ENCODE measurements around the gene LDLRAD4. TPM values are rescaled to one million over a fixed set of nuclear protein-coding genes. Genes with fewer than 3 reads are reported as not detected.

The LDLRAD4 gene
- total RNA-seq, 1 experiment from 2014 or later: not detected

GRCh38 chr18:13354402-13354801, 135.8 kb downstream of the LDLRAD4 start:
- DNase-seq: no peak
- H3K4me2 ChIP-seq (ENCODE audit: low read length): no peak overlapping the region
- intact Hi-C loops (cut with micrococcal nuclease): no loop called here
- H3K27ac ChIP-seq (ENCODE audit: low read length): no peak overlapping the region
- peaks cover 18% of the 10 kb centered on the region for H3K27me3 ChIP-seq (ENCODE audit: low read length)
- no peak overlapping the region for H3K9ac ChIP-seq (ENCODE audit: low read length)
- no peaks in the 10 kb centered on the region for H3K36me3 ChIP-seq (ENCODE audit: low read depth, low read length)
- TF ChIP-seq CTCF (conservative IDR thresholded peaks at IDR 0.05; ENCODE audit: low read depth, low read length) (no peak), EZH2 (IDR thresholded peaks at IDR 0.05; ENCODE audit: low read length, unreplicated experiment) (no peak), EZH2phosphoT487 (IDR thresholded peaks at IDR 0.05; ENCODE audit: borderline replicate concordance, low read length) (no peak)
- H2AFZ ChIP-seq (ENCODE audit: low read length): no peak overlapping the region
- no peaks in the 10 kb centered on the region for H3K79me2 ChIP-seq (ENCODE audit: low read length)
- H3K9me3 ChIP-seq (ENCODE audit: low read length): no peaks in the 10 kb centered on the region
- BruUV-seq (replicated peaks): no TSS peak
- H3K4me3 ChIP-seq (ENCODE audit: low read length): no peak overlapping the region
- H3K4me1 ChIP-seq (ENCODE audit: insufficient read depth, low read length): no peaks in the 10 kb centered on the region
- no peak for ATAC-seq
- no peaks in the 10 kb centered on the region for H4K20me1 ChIP-seq (ENCODE audit: low read length)
- H3F3A ChIP-seq (ENCODE audit: low read length, unreplicated experiment): no peaks in the 10 kb centered on the region
- ChIA-PET CTCF (no interaction called here), POLR2A (ENCODE audit: unreplicated experiment) (no interaction called here)
- no peaks in the 10 kb centered on the region for H3K9me2 ChIP-seq (replicated peaks; ENCODE audit: low read length)

GRCh38 chr18:13356032-13356431, 137.5 kb downstream of the LDLRAD4 start:
- no peaks in the 10 kb centered on the region for H3K9me3 ChIP-seq (ENCODE audit: low read length)
- no peaks in the 10 kb centered on the region for H3K36me3 ChIP-seq (ENCODE audit: low read depth, low read length)
- POLR2A ChIA-PET (ENCODE audit: unreplicated experiment): no interaction called here
- ATAC-seq (no peak), DNase-seq (no peak)
- no peak overlapping the region for H3K4me2 ChIP-seq (ENCODE audit: low read length)
- no peak overlapping the region for H3K9ac ChIP-seq (ENCODE audit: low read length)
- H3K27ac ChIP-seq (ENCODE audit: low read length): no peak overlapping the region
- CTCF ChIA-PET: no interaction called here
- H2AFZ ChIP-seq (ENCODE audit: low read length): no peak overlapping the region
- no peaks in the 10 kb centered on the region for H3K9me2 ChIP-seq (replicated peaks; ENCODE audit: low read length)
- H4K20me1 ChIP-seq (ENCODE audit: low read length): no peaks in the 10 kb centered on the region
- BruUV-seq (replicated peaks): no TSS peak
- TF ChIP-seq EZH2phosphoT487 (IDR thresholded peaks at IDR 0.05; ENCODE audit: borderline replicate concordance, low read length) (no peak), EZH2 (IDR thresholded peaks at IDR 0.05; ENCODE audit: low read length, unreplicated experiment) (no peak), CTCF (conservative IDR thresholded peaks at IDR 0.05; ENCODE audit: low read depth, low read length) (no peak)
- no peaks in the 10 kb centered on the region for H3K4me1 ChIP-seq (ENCODE audit: insufficient read depth, low read length)
- H3F3A ChIP-seq (ENCODE audit: low read length, unreplicated experiment): no peaks in the 10 kb centered on the region
- H3K27me3 ChIP-seq (ENCODE audit: low read length): peaks cover 31% of the 10 kb centered on the region
- no peaks in the 10 kb centered on the region for H3K79me2 ChIP-seq (ENCODE audit: low read length)
- no peak overlapping the region for H3K4me3 ChIP-seq (ENCODE audit: low read length)
- intact Hi-C loops (cut with micrococcal nuclease): no loop called here

- no peaks in the 10 kb centered on the region for H3K9me2 ChIP-seq (replicated peaks; ENCODE audit: low read length)
- no peak overlapping the region for H3K27ac ChIP-seq (ENCODE audit: low read length)
- H3K9ac ChIP-seq (ENCODE audit: low read length): no peak overlapping the region
- no peak for DNase-seq
- H3K36me3 ChIP-seq (ENCODE audit: low read depth, low read length): no peaks in the 10 kb centered on the region
- H4K20me1 ChIP-seq (ENCODE audit: low read length): no peaks in the 10 kb centered on the region
- H3K4me2 ChIP-seq (ENCODE audit: low read length): no peak overlapping the region
- no TSS peak for BruUV-seq (replicated peaks)
- no peaks in the 10 kb centered on the region for H3K9me3 ChIP-seq (ENCODE audit: low read length)
- H3K4me1 ChIP-seq (ENCODE audit: insufficient read depth, low read length): no peaks in the 10 kb centered on the region
- ChIA-PET CTCF (no interaction called here), POLR2A (ENCODE audit: unreplicated experiment) (no interaction called here)
- peaks cover 43% of the 10 kb centered on the region for H3K27me3 ChIP-seq (ENCODE audit: low read length)
- H3K79me2 ChIP-seq (ENCODE audit: low read length): no peaks in the 10 kb centered on the region
- no peak overlapping the region for H2AFZ ChIP-seq (ENCODE audit: low read length)
- ATAC-seq: no peak
- TF ChIP-seq EZH2 (IDR thresholded peaks at IDR 0.05; ENCODE audit: low read length, unreplicated experiment) (no peak), CTCF (conservative IDR thresholded peaks at IDR 0.05; ENCODE audit: low read depth, low read length) (no peak), EZH2phosphoT487 (IDR thresholded peaks at IDR 0.05; ENCODE audit: borderline replicate concordance, low read length) (no peak)
- no peaks in the 10 kb centered on the region for H3F3A ChIP-seq (ENCODE audit: low read length, unreplicated experiment)
- no peak overlapping the region for H3K4me3 ChIP-seq (ENCODE audit: low read length)
- intact Hi-C loops (cut with micrococcal nuclease): no loop called here
These were observed 138.7 kb downstream of the LDLRAD4 start for GRCh38 chr18:13357289-13357688.
